Vagina (tissue), 2 donors: ENCODE measurements around the gene PLIN5. TPM values are rescaled to one million over a fixed set of nuclear protein-coding genes. Genes with fewer than 3 reads are reported as not detected.

ENCODE experiments used
- DNase-seq, 2 donors: peaks; one replicate each; pipeline ENCODE4 v3.0.0-alpha.2; 2017; ENCODE audit errors: extremely low spot score in 2 of 2
- H3K27ac ChIP-seq: fragments of 200-600 bp; sonication (generic); one replicate; pipeline ENCODE4 v1.5.1; 2019
- H3K27me3 ChIP-seq: fragments of 200-600 bp; sonication (generic); one replicate; pipeline ENCODE4 v1.5.1; 2019
- H3K36me3 ChIP-seq, 2 donors: fragments of 200-600 bp; sonication (generic); one replicate each; pipeline ENCODE4 v1.5.1; 2017 to 2019
- H3K4me1 ChIP-seq: fragments of 200-600 bp; sonication (generic); one replicate; pipeline ENCODE4 v1.5.1; 2019
- H3K4me3 ChIP-seq, 2 donors: fragments of 200-600 bp; sonication (generic); 1 replicate in 1 of 2; 2 replicates in 1 of 2; pipeline ENCODE4 v1.5.1; 2016 to 2019
- H3K9me3 ChIP-seq: fragments of 200-600 bp; sonication (generic); one replicate; pipeline ENCODE4 v1.5.1; 2019
- CTCF ChIP-seq, 3 experiments: fragments of 450-650 bp in 2 of 3; fragments of 200-600 bp in 1 of 3; sonication (generic) in 1 of 3; IDR thresholded peaks; one replicate each; pipeline ENCODE4 v1.5.1; 2017 to 2019; ENCODE audit warnings: antibody characterized with exemption in 3 of 3, mild to moderate bottlenecking in 2 of 3, moderate library complexity in 2 of 3
- POLR2A ChIP-seq, 2 donors: fragments of 450-650 bp; IDR thresholded peaks; one replicate each; pipeline ENCODE4 v1.6.1; 2017; ENCODE audit warnings: antibody characterized with exemption in 2 of 2, mild to moderate bottlenecking in 2 of 2, moderate library complexity in 2 of 2
- POLR2AphosphoS5 ChIP-seq, 2 donors: sonication (generic); formaldehyde crosslinking; IDR thresholded peaks; one replicate each; pipeline ENCODE4 v1.9.0; 2017; ENCODE audit warnings: antibody characterized with exemption in 2 of 2, mild to moderate bottlenecking in 2 of 2, low read depth in 1 of 2; ENCODE audit not compliant: insufficient read depth in 1 of 2
- intact Hi-C: fragments of 100-400 bp; cut with DNase I; formaldehyde crosslinking; loops from one replicate; pipeline ENCODE4 v1.15.1; 2023
- total RNA-seq: library from RNA; depleted of rRNA; stranded (reverse); fragments of >200 nt; gene quantifications from one replicate; pipeline ENCODE4 v1.2.3, GENCODE V29; 2016

The PLIN5 gene
- total RNA-seq, 1 donor from 2014 or later, result 8.8 TPM

GRCh38 chr19:4493104-4493928 lies 41.7 kb downstream of the PLIN5 start:
- no peak overlapping the region for H3K4me3 ChIP-seq
- peaks cover 0 to 85% of the 10 kb centered on the region in 2 donors for H3K36me3 ChIP-seq
- no peak for DNase-seq
- no peak overlapping the region for H3K27ac ChIP-seq
- TF ChIP-seq POLR2A (IDR thresholded peaks at IDR 0.05) (no peak), CTCF (IDR thresholded peaks at IDR 0.05) (no peak), POLR2AphosphoS5 (IDR thresholded peaks at IDR 0.05; ENCODE audit: insufficient read depth in 1 of 2, low read depth in 1 of 2) (no peak)
- H3K4me1 ChIP-seq, result no peaks in the 10 kb centered on the region
- no peaks in the 10 kb centered on the region for H3K27me3 ChIP-seq
- H3K9me3 ChIP-seq, result no peaks in the 10 kb centered on the region
- intact Hi-C loops, result no loop called here

GRCh38 chr19:4492337-4493103 lies 42.5 kb downstream of the PLIN5 start:
- no peaks in the 10 kb centered on the region for H3K9me3 ChIP-seq
- intact Hi-C loops, result no loop called here
- H3K4me1 ChIP-seq, result no peaks in the 10 kb centered on the region
- H3K36me3 ChIP-seq, result peaks cover 0 to 80% of the 10 kb centered on the region in 2 donors
- H3K27me3 ChIP-seq, result no peaks in the 10 kb centered on the region
- H3K27ac ChIP-seq, result no peak overlapping the region
- DNase-seq, result no peak
- no peak overlapping the region for H3K4me3 ChIP-seq
- TF ChIP-seq POLR2AphosphoS5 (IDR thresholded peaks at IDR 0.05; ENCODE audit: insufficient read depth in 1 of 2, low read depth in 1 of 2) (no peak), CTCF (IDR thresholded peaks at IDR 0.05) (no peak), POLR2A (IDR thresholded peaks at IDR 0.05) (no peak)

- DNase-seq, result no peak
- Histone ChIP-seq H3K36me3 (peaks cover 0 to 69% of the 10 kb centered on the region in 2 donors), H3K4me1 (no peaks in the 10 kb centered on the region), H3K4me3 (no peak overlapping the region), H3K27ac (no peak overlapping the region), H3K27me3 (no peaks in the 10 kb centered on the region), H3K9me3 (no peaks in the 10 kb centered on the region)
- TF ChIP-seq POLR2AphosphoS5 (IDR thresholded peaks at IDR 0.05; ENCODE audit: insufficient read depth in 1 of 2, low read depth in 1 of 2) (no peak), CTCF (IDR thresholded peaks at IDR 0.05) (no peak), POLR2A (IDR thresholded peaks at IDR 0.05) (no peak)
- intact Hi-C loops, result no loop called here
Observed at GRCh38 chr19:4491446-4491845, 43.6 kb downstream of the PLIN5 start.

GRCh38 chr19:4488496-4488895 lies 46.5 kb downstream of the PLIN5 start:
- Histone ChIP-seq H3K9me3 (no peaks in the 10 kb centered on the region), H3K4me1 (no peaks in the 10 kb centered on the region), H3K27ac (no peak overlapping the region), H3K4me3 (no peak overlapping the region), H3K36me3 (peaks cover 0 to 50% of the 10 kb centered on the region in 2 donors), H3K27me3 (no peaks in the 10 kb centered on the region)
- no peak for DNase-seq
- intact Hi-C loops, result no loop called here
- TF ChIP-seq POLR2AphosphoS5 (IDR thresholded peaks at IDR 0.05; ENCODE audit: insufficient read depth in 1 of 2, low read depth in 1 of 2) (no peak), POLR2A (IDR thresholded peaks at IDR 0.05) (no peak), CTCF (IDR thresholded peaks at IDR 0.05) (no peak)
